Measurements from ENCODE around the gene YEATS4. TPM values are rescaled to one million over a fixed set of nuclear protein-coding genes. Genes with fewer than 3 reads are reported as not detected.

The YEATS4 gene
- polyA plus RNA-seq, 2 of the 4 experiments (the other 2 are of a cell fraction): 41.7 to 70.1 TPM

DNA sequence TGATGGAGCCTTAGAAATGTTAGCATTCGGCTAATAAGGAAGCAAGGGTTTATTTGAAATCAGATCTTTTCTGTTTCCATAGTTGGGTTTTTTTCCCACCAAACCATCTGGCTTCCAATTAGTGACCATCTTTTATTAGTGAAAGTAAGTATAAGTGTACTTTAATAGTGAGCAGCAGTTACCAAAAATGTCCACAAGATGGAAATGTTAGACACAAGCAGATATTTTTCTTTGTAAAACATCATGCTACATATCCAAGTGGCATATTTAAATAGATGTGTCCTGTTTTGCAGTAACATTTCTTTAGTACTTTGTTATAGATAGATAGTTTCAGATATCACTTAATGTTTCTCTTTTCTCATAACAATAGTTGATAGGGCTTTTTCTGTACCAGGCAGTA lies 28.8 kb downstream of the YEATS4 start:
- no peak overlapping the region for H3K4me3 ChIP-seq
- H3K4me2 ChIP-seq: no peak overlapping the region
- POLR2A ChIA-PET: no interaction called here
- H3K27ac ChIP-seq: peak overlapping the region; percentile 6 to 62; a peak in 3 of 6 replicates
- peak; percentile 68 to 77; a peak in 5 of 6 replicates for ATAC-seq
- CTCF ChIA-PET: interaction anchor here (0.9 to 9.4 kb wide), 24 partner anchors 9 to 496 kb away, joined by 3 to 78 read pairs (median 4); partner anchors contain the start of gene FRS2
- H3K9me3 ChIP-seq: no peaks in the 10 kb centered on the region
- peak; percentile 74 for FAIRE-seq
- peaks cover 32% of the 10 kb centered on the region for H3K4me1 ChIP-seq
- 59% methylated on average over 1 of the region's 1 CpG for WGBS (ENCODE audit: missing lambda C conversion rate)
- DNase-seq (ENCODE audit: low read depth in 1 of 2, low spot score in 1 of 2): peak; percentile 11 to 68
- peak; percentile 79 for TF ChIP-seq SMC3 (IDR thresholded peaks at IDR 0.05)
- no peak for TF ChIP-seq MAX (IDR thresholded peaks at IDR 0.05)
- TF ChIP-seq ESRRA (IDR thresholded peaks at IDR 0.05; ENCODE audit: borderline replicate concordance, low read length): no peak
- TF ChIP-seq REST (IDR thresholded peaks at IDR 0.05): no peak
- TF ChIP-seq ZSCAN20 (CRISPR knock-in tag; IDR thresholded peaks at IDR 0.05): no peak
- no peak for TF ChIP-seq FOXS1 (CRISPR knock-in tag; IDR thresholded peaks at IDR 0.05)
- no peak for TF ChIP-seq ZNF302 (CRISPR knock-in tag; IDR thresholded peaks at IDR 0.05)
- peak; percentile 81 to 83 for TF ChIP-seq RAD21 (conservative IDR thresholded peaks at IDR 0.05 in 1 of 2, IDR thresholded peaks at IDR 0.05 in 1 of 2)
- TF ChIP-seq, protein P1, sequence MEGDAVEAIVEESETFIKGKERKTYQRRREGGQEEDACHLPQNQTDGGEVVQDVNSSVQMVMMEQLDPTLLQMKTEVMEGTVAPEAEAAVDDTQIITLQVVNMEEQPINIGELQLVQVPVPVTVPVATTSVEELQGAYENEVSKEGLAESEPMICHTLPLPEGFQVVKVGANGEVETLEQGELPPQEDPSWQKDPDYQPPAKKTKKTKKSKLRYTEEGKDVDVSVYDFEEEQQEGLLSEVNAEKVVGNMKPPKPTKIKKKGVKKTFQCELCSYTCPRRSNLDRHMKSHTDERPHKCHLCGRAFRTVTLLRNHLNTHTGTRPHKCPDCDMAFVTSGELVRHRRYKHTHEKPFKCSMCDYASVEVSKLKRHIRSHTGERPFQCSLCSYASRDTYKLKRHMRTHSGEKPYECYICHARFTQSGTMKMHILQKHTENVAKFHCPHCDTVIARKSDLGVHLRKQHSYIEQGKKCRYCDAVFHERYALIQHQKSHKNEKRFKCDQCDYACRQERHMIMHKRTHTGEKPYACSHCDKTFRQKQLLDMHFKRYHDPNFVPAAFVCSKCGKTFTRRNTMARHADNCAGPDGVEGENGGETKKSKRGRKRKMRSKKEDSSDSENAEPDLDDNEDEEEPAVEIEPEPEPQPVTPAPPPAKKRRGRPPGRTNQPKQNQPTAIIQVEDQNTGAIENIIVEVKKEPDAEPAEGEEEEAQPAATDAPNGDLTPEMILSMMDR (IDR thresholded peaks at IDR 0.05): peak; percentile 78
- no peak for TF ChIP-seq PBX3 (IDR thresholded peaks at IDR 0.05)

DNA sequence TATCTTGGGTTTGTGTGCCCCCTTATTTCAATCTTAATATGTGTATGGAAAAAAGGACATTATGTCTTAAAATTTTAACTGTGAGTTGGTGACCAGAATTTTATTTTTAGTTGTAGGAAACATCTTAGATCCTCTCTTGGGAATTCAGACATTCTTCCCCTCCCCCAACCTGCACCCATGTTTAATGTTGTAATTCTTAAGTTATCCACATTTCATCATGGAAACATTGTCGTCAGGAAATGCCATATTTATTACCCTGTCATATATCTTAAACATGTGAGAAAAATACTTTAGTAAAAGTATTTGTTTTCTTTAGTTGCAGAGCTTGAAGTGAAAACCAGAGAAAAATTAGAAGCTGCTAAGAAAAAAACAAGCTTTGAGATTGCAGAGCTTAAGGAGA lies 30.3 kb downstream of the YEATS4 start:
- Histone ChIP-seq H3K4me2 (no peak overlapping the region; the same call in 2 of the 3 replicates), H3K4me1 (peaks cover 25% of the 10 kb centered on the region), H3K27ac (peak overlapping the region; percentile 7 to 62; a peak in 3 of 6 replicates), H3K9me3 (no peaks in the 10 kb centered on the region), H3K4me3 (no peak overlapping the region)
- CTCF ChIA-PET: interaction anchor here (0.9 to 9.4 kb wide), 11 partner anchors 11 to 250 kb away, joined by 3 to 78 read pairs (median 5); partner anchors contain the start of genes CCT2 and FRS2
- POLR2A ChIA-PET: interaction anchor here (0.9 to 1.5 kb wide), 2 partner anchors 81 to 196 kb away, joined by 3 to 5 read pairs; partner anchors contain the start of gene FRS2
- WGBS (ENCODE audit: missing lambda C conversion rate): 36% methylated on average over 1 of the region's 1 CpG
- FAIRE-seq (no peak), ATAC-seq (no peak), DNase-seq (ENCODE audit: low read depth in 1 of 2, low spot score in 1 of 2) (peak in 1 of 2 experiments; percentile 31)
- TF ChIP-seq TFCP2L1 (CRISPR knock-in tag; IDR thresholded peaks at IDR 0.05) (no peak), SREBF2 (IDR thresholded peaks at IDR 0.05) (no peak), CHD2 (IDR thresholded peaks at IDR 0.05; ENCODE audit: low read length, partially characterized antibody) (no peak), MAX (IDR thresholded peaks at IDR 0.05) (no peak), CBX2 (IDR thresholded peaks at IDR 0.05; ENCODE audit: borderline replicate concordance, low read depth) (no peak), NR3C1 (IDR thresholded peaks at IDR 0.05) (no peak), ESRRA (IDR thresholded peaks at IDR 0.05; ENCODE audit: borderline replicate concordance, low read length) (no peak), HDAC2 (IDR thresholded peaks at IDR 0.05) (no peak), BHLHE40 (IDR thresholded peaks at IDR 0.05; ENCODE audit: low read depth, low read length) (no peak), HOXB13 (CRISPR knock-in tag; IDR thresholded peaks at IDR 0.05; ENCODE audit: low read depth) (no peak), JUNB (IDR thresholded peaks at IDR 0.05) (no peak), NPAS2 (CRISPR knock-in tag; IDR thresholded peaks at IDR 0.05; ENCODE audit: borderline replicate concordance) (no peak), SMC3 (IDR thresholded peaks at IDR 0.05) (no peak), EP300 (IDR thresholded peaks at IDR 0.05) (no peak), ZC3H11A (IDR thresholded peaks at IDR 0.05) (no peak), RARB (CRISPR knock-in tag; IDR thresholded peaks at IDR 0.05) (no peak), BCL3 (IDR thresholded peaks at IDR 0.05) (no peak), EHMT2 (IDR thresholded peaks at IDR 0.05; ENCODE audit: low read depth) (no peak), ZNF302 (CRISPR knock-in tag; IDR thresholded peaks at IDR 0.05) (no peak)
- TF ChIP-seq, protein P2, sequence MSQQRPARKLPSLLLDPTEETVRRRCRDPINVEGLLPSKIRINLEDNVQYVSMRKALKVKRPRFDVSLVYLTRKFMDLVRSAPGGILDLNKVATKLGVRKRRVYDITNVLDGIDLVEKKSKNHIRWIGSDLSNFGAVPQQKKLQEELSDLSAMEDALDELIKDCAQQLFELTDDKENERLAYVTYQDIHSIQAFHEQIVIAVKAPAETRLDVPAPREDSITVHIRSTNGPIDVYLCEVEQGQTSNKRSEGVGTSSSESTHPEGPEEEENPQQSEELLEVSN (IDR thresholded peaks at IDR 0.05; ENCODE audit: borderline replicate concordance, low read depth): no peak

All from A549 (cell line).